OCI-LY3 (cell line): ENCODE results near the gene CCR9.
A peak's percentile ranks its signal among the peaks of the same experiment; 100 is the strongest.

ENCODE experiments used
- H2AFZ ChIP-seq: fragments of 200-600, 300-600 bp; shearing (Covaris generic); 2 replicates; pipeline ENCODE4 v1.6.0; 2014; ENCODE audit warnings: antibody characterized with exemption, low read depth, low read length
- H3K27ac ChIP-seq: fragments of 200-600, 300-600 bp; sonication (generic); 2 replicates; pipeline ENCODE4 v1.5.1; 2014; ENCODE audit warnings: mild to moderate bottlenecking, low read length, moderate library complexity, mixed read lengths
- H3K27me3 ChIP-seq: fragments of 200-600, 300-600 bp; sonication (generic); 2 replicates; pipeline ENCODE4 v1.6.1; 2014; ENCODE audit warnings: low read depth, low read length, mixed read lengths
- H3K36me3 ChIP-seq: fragments of 200-600, 300-600 bp; sonication (generic); replicated peaks from 2 replicates; pipeline ENCODE3; 2014; ENCODE audit warnings: low read depth, low read length, mixed read lengths
- H3K4me1 ChIP-seq: fragments of 300-600, 200-600 bp; sonication (generic); 2 replicates; pipeline ENCODE4 v1.6.1; 2014; ENCODE audit warnings: low read length, mixed read lengths
- H3K4me2 ChIP-seq: fragments of 200-600, 300-600 bp; sonication (generic); 2 replicates; pipeline ENCODE4 v1.6.1; 2014; ENCODE audit warnings: low read length, mixed read lengths
- H3K4me3 ChIP-seq: fragments of 300-600, 200-600 bp; sonication (generic); 2 replicates; pipeline ENCODE4 v1.5.1; 2014; ENCODE audit warnings: antibody characterized with exemption, mild to moderate bottlenecking, low read length, moderate library complexity
- H3K79me2 ChIP-seq: fragments of 300-600, 200-600 bp; shearing (Covaris generic); 2 replicates; pipeline ENCODE4 v1.6.1; 2014; ENCODE audit warnings: mild to moderate bottlenecking, low read length, mixed read lengths
- H3K9ac ChIP-seq: fragments of 300-600, 200-600 bp; shearing (Covaris generic); 2 replicates; pipeline ENCODE4 v1.6.0; 2014; ENCODE audit warnings: mild to moderate bottlenecking, low read length, moderate library complexity
- H3K9me3 ChIP-seq: fragments of 200-600, 300-600 bp; shearing (Covaris generic); 2 replicates; pipeline ENCODE4 v1.6.1; 2014; ENCODE audit warnings: low read length, mixed read lengths; ENCODE audit not compliant: insufficient read depth
- H4K20me1 ChIP-seq: fragments of 200-600, 300-600 bp; sonication (generic); 2 replicates; pipeline ENCODE4 v1.6.1; 2016; ENCODE audit warnings: low read length, mixed read lengths; ENCODE audit not compliant: insufficient read depth
- EZH2phosphoT487 ChIP-seq: fragments of 200-600 bp; shearing (Covaris generic); IDR thresholded peaks from 2 replicates; pipeline ENCODE4 v1.6.1; 2018; ENCODE audit warnings: antibody characterized with exemption, mixed run types, low read depth
- TF ChIP-seq, protein P1 (sequence below): fragments of 200-600, 300-600 bp; sonication (generic); IDR thresholded peaks from 2 replicates; pipeline ENCODE4 v1.5.1; 2014; ENCODE audit warnings: antibody characterized with exemption, low read length, low read depth

The CCR9 gene

DNA sequence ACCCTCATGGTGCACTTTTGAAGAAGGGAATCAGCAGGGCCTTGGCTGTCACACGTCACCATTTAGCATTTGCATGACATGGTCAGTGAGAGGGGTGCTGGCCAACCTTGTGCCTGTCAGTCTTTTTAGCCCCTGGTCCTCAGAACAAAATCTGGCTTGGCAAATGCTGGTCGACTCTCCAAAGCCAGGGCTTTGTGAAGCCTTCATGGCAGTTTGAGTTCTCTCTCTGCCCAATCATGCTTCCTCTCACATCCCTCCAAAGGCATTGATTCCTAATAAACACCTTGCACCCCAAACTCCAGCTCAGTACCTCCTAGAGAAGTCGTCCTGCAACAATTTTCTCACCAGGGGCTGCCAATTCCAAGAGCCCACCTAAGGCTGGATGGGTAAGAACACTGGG lies 19.4 kb downstream of the CCR9 start:
- H3K4me2 ChIP-seq = no peak overlapping the region
- H4K20me1 ChIP-seq = peaks cover 5% of the 10 kb centered on the region; the same call in 1 of the 2 replicates
- H3K36me3 ChIP-seq = no peaks in the 10 kb centered on the region
- no peak for TF ChIP-seq EZH2phosphoT487
- TF ChIP-seq, protein P1, sequence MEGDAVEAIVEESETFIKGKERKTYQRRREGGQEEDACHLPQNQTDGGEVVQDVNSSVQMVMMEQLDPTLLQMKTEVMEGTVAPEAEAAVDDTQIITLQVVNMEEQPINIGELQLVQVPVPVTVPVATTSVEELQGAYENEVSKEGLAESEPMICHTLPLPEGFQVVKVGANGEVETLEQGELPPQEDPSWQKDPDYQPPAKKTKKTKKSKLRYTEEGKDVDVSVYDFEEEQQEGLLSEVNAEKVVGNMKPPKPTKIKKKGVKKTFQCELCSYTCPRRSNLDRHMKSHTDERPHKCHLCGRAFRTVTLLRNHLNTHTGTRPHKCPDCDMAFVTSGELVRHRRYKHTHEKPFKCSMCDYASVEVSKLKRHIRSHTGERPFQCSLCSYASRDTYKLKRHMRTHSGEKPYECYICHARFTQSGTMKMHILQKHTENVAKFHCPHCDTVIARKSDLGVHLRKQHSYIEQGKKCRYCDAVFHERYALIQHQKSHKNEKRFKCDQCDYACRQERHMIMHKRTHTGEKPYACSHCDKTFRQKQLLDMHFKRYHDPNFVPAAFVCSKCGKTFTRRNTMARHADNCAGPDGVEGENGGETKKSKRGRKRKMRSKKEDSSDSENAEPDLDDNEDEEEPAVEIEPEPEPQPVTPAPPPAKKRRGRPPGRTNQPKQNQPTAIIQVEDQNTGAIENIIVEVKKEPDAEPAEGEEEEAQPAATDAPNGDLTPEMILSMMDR = no peak
- H2AFZ ChIP-seq = no peak overlapping the region
- H3K27me3 ChIP-seq = peaks cover 56% of the 10 kb centered on the region
- no peaks in the 10 kb centered on the region for H3K79me2 ChIP-seq
- no peak overlapping the region for H3K9ac ChIP-seq
- no peaks in the 10 kb centered on the region for H3K9me3 ChIP-seq
- no peak overlapping the region for H3K27ac ChIP-seq
- peaks cover 23% of the 10 kb centered on the region for H3K4me1 ChIP-seq
- no peak overlapping the region for H3K4me3 ChIP-seq

DNA sequence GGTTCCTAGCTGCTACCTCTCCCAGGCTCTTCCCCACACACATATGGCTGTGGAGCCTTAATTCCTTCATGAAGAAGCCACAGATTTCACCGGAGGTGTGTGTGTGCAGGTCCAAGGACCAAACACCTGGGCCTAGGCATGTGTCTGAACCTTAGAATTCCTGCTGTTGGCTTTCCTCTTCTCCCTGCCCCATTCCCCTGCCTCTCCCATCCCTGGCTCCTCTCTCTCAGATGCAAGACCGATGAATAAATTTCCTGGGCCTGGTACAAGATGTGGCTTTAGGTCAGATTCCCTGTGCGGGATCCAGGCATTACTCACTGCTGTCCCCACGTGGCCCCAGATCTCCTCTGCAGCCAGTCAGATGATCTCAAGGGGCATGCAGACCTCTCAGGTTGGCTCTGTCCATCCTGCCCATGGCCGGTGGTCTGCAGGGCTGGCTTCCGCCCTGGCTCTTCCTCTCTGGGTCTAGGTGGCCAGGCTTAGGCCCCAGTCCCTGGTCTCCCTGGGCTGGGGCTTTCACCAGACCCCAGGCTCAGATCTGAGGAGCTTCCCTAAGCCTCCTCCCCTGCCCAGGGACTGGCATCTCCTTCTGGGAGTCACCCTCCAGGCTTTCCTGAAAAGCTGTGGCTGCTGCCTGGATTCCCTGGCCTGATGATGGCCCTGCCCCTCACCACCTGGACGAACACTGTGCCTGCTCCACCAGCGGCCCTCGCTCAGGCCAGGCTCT lies 20.5 kb downstream of the CCR9 start:
- Histone ChIP-seq H3K27me3 (peaks cover 54% of the 10 kb centered on the region), H3K4me3 (no peak overlapping the region), H4K20me1 (peaks cover 5% of the 10 kb centered on the region; the same call in 1 of the 2 replicates), H3K79me2 (no peaks in the 10 kb centered on the region), H3K9me3 (no peaks in the 10 kb centered on the region), H3K9ac (no peak overlapping the region), H3K4me1 (peaks cover 23% of the 10 kb centered on the region), H2AFZ (no peak overlapping the region), H3K4me2 (no peak overlapping the region), H3K27ac (no peak overlapping the region), H3K36me3 (no peaks in the 10 kb centered on the region)
- TF ChIP-seq, protein P1 = peak; percentile 68
- no peak for TF ChIP-seq EZH2phosphoT487

DNA sequence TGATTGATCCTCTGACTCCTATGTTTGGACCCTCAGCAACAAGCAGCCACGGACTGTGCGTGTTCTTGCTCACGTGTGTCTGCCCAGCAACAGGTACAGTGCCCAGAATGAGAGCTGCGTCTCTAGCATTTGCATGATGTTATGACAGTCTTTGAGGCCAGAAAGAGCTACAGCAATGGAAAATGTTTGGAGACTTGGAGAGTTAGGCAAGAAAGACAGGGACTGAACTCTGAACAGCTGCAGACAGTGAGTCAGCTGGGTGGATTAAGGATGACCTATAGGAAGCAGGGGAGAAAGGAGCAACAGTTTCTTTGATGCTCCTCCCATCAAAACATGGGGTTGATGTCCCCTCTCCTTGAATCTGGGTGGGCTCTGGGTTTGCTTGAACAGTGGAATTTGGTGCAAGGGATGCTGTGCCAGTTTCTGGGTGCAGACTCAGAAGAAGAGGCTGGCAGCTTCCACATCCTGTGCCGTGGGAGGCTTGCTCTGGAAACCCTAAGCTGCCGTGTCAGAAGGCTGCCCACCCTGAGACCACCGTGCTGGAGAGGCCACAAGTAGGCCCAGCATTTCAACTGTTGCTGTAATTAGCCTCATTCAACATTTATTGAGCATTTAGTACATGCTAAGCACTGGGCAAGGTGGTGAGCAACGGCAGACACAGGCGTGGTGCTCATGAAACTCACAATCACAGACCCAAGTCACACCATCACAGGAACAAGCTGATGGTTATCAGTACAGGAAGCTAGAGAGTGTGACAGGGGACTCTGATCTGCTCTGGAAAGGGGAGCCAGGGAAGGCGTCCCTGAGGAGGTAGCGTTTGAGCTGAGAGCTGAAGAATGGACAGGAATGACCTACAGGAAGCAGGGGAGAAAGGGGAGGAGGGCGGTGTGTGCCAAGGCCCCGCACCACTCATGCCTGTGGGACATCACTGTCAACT lies 21.7 kb downstream of the CCR9 start:
- H2AFZ ChIP-seq = no peak overlapping the region
- peaks cover 5% of the 10 kb centered on the region; the same call in 1 of the 2 replicates for H4K20me1 ChIP-seq
- no peak overlapping the region for H3K4me2 ChIP-seq
- peaks cover 58% of the 10 kb centered on the region for H3K27me3 ChIP-seq
- H3K27ac ChIP-seq = no peak overlapping the region
- H3K4me1 ChIP-seq = peaks cover 23% of the 10 kb centered on the region
- TF ChIP-seq EZH2phosphoT487 = no peak
- TF ChIP-seq, protein P1 = no peak
- no peaks in the 10 kb centered on the region for H3K79me2 ChIP-seq
- no peaks in the 10 kb centered on the region for H3K36me3 ChIP-seq
- no peak overlapping the region for H3K4me3 ChIP-seq
- no peak overlapping the region for H3K9ac ChIP-seq
- no peaks in the 10 kb centered on the region for H3K9me3 ChIP-seq

DNA sequence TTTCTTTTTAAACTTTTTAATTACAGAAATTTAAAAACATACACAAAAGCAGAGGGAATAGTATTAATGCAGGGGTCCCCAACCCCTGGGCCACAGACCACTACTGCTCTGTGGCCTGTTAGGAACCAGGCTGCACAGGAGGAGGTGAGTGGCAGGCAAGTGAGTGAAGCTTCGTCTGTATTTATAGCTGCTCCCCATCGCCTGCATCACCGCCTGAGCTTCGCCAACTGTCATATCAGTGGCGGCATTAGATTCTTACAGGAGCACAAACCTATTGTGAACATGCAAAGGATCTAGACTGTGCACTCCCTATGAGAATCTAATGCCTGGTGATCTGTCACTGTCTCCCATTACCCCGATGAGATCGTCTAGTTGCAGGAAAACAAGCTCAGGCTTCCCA lies 22.4 kb downstream of the CCR9 start:
- no peaks in the 10 kb centered on the region for H3K79me2 ChIP-seq
- TF ChIP-seq EZH2phosphoT487 = no peak
- TF ChIP-seq, protein P1 = no peak
- no peak overlapping the region for H3K4me2 ChIP-seq
- peaks cover 23% of the 10 kb centered on the region for H3K4me1 ChIP-seq
- H4K20me1 ChIP-seq = peaks cover 5% of the 10 kb centered on the region; the same call in 1 of the 2 replicates
- no peaks in the 10 kb centered on the region for H3K9me3 ChIP-seq
- H3K9ac ChIP-seq = no peak overlapping the region
- no peak overlapping the region for H3K27ac ChIP-seq
- H2AFZ ChIP-seq = no peak overlapping the region
- H3K4me3 ChIP-seq = no peak overlapping the region
- H3K36me3 ChIP-seq = no peaks in the 10 kb centered on the region
- peaks cover 65% of the 10 kb centered on the region for H3K27me3 ChIP-seq
